Measurements from ENCODE around the gene IGSF3. TPM values are rescaled to one million over a fixed set of nuclear protein-coding genes. Genes with fewer than 3 reads are reported as not detected.

Gene IGSF3
- total RNA-seq, 4 donors from 2014 or later: 48.1 to 59.2 (median 55.6) TPM

DNA sequence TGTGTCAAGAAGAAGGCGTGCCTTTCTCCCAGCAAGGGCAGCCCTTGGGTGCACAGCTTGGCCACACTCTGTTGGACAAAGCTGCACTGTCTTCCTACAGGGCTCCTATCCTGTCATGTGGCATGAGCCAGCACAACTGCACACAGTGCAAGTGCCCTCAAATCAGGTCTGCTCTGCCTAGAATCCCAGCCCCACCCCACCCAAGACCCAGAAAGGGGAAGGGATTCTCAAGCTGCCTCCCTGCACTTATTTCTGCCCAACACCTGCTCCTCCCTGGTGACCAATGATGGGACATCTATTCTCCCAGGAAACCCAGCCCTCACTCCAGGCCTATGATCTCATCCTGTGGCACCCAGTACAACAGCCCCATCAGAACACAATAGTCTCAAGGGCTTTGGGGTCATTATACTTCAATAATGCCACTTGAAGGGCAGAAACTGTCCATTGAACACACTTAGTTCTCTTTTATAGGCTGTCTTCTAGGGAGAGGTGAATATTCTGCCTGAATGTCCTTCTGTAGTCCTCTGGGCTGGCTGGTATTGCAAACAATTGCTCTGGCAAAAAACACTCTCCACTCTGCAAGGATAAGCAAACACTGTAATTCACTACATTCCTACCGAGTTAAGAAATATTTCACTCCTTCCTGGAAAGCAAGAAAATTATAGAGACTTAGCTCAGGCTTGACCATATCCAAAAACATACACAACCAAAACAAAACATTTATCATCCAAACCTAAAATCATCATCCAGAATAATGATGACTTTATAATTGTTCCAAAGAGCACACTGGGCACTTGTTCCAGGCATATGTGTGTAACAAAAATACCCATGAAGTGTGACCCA is 43.1 kb upstream of the IGSF3 start:
- Histone ChIP-seq H3K9me3 (no peaks in the 10 kb centered on the region), H3K4me3 (no peak overlapping the region), H3K4me1 (peaks cover 15% of the 10 kb centered on the region), H3K36me3 (no peaks in the 10 kb centered on the region), H3K27ac (no peak overlapping the region), H3K27me3 (peaks cover 3% of the 10 kb centered on the region)
- DNase-seq (ENCODE audit: low spot score in 2 of 2): no peak
- no peak for TF ChIP-seq POLR2AphosphoS5 (IDR thresholded peaks at IDR 0.05)
- no peak for TF ChIP-seq POLR2A (IDR thresholded peaks at IDR 0.05)
- TF ChIP-seq, protein P1, sequence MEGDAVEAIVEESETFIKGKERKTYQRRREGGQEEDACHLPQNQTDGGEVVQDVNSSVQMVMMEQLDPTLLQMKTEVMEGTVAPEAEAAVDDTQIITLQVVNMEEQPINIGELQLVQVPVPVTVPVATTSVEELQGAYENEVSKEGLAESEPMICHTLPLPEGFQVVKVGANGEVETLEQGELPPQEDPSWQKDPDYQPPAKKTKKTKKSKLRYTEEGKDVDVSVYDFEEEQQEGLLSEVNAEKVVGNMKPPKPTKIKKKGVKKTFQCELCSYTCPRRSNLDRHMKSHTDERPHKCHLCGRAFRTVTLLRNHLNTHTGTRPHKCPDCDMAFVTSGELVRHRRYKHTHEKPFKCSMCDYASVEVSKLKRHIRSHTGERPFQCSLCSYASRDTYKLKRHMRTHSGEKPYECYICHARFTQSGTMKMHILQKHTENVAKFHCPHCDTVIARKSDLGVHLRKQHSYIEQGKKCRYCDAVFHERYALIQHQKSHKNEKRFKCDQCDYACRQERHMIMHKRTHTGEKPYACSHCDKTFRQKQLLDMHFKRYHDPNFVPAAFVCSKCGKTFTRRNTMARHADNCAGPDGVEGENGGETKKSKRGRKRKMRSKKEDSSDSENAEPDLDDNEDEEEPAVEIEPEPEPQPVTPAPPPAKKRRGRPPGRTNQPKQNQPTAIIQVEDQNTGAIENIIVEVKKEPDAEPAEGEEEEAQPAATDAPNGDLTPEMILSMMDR (IDR thresholded peaks at IDR 0.05): no peak
- no peak for TF ChIP-seq EP300 (IDR thresholded peaks at IDR 0.05)
- WGBS: 75% methylated on average over 2 of the region's 2 CpGs

DNA sequence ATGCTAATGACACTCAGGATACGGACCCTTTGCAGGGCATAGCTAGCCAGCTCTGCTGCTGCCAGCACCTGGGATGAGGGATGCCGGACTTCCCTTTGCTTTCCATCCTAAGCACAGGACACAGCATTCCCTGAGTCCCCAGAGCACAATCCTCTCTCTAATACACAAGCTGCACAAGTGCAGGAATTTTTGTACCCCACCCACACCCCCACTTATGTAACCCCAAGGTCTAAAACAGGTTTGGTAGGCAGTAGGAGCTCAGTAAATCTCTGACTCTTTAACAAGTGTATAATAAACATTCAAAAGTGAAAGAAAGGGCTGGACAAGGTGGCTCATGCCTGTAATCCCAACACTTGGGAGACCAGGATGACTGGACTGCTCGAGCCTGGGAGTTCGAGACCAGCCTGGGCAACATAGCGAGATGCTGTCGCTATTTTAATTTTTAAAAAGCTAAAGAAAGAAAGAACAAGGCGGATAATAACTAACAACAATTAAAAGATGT is 42.2 kb upstream of the IGSF3 start:
- WGBS: 87% methylated on average over 7 of the region's 7 CpGs
- Histone ChIP-seq H3K4me3 (no peak overlapping the region), H3K4me1 (peaks cover 15% of the 10 kb centered on the region), H3K9me3 (no peaks in the 10 kb centered on the region), H3K27me3 (peaks cover 3% of the 10 kb centered on the region), H3K36me3 (no peaks in the 10 kb centered on the region), H3K27ac (no peak overlapping the region)
- TF ChIP-seq POLR2A (IDR thresholded peaks at IDR 0.05) (no peak), POLR2AphosphoS5 (IDR thresholded peaks at IDR 0.05) (no peak), EP300 (IDR thresholded peaks at IDR 0.05) (no peak)
- TF ChIP-seq, protein P1 (IDR thresholded peaks at IDR 0.05): no peak
- DNase-seq (ENCODE audit: low spot score in 2 of 2): no peak

DNA sequence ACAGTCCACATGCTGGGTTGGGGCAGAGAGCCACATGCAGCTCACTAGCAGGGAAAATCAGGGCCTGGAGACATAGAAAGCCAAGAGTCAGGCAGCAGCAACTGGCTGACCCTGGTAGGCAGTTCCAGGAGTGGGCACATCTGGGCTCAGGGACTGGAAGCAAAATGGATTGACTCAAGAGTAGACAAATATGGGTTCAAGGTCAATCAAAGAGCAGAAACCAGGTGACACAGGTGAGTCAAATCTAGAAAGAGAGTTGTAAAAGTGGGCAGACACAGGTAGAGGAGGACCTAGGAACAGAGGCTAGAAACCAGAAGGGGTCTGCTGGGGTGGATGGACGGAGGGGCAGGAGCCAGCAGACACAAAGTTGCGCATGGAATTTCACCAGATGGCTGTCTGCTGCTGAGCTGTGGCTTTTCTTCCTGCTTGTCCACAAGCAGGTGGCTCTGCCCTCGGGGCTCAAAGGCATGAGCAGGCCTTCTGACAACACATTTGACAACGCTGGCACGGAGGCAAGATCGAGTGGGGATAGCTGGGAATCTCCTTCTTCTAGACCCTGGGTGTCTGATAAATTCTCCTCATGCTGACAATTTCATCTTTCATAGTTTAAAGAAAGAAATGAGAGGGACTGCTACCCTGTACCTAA is 40.8 kb upstream of the IGSF3 start:
- DNase-seq (ENCODE audit: low spot score in 2 of 2): no peak
- Histone ChIP-seq H3K36me3 (no peaks in the 10 kb centered on the region), H3K4me3 (no peak overlapping the region), H3K27ac (no peak overlapping the region), H3K27me3 (peaks cover 3% of the 10 kb centered on the region), H3K4me1 (peaks cover 15% of the 10 kb centered on the region), H3K9me3 (no peaks in the 10 kb centered on the region)
- no peak for TF ChIP-seq POLR2A (IDR thresholded peaks at IDR 0.05)
- no peak for TF ChIP-seq EP300 (IDR thresholded peaks at IDR 0.05)
- TF ChIP-seq, protein P1 (IDR thresholded peaks at IDR 0.05): no peak
- TF ChIP-seq POLR2AphosphoS5 (IDR thresholded peaks at IDR 0.05): no peak
- 72% methylated on average over 6 of the region's 6 CpGs for WGBS

DNA sequence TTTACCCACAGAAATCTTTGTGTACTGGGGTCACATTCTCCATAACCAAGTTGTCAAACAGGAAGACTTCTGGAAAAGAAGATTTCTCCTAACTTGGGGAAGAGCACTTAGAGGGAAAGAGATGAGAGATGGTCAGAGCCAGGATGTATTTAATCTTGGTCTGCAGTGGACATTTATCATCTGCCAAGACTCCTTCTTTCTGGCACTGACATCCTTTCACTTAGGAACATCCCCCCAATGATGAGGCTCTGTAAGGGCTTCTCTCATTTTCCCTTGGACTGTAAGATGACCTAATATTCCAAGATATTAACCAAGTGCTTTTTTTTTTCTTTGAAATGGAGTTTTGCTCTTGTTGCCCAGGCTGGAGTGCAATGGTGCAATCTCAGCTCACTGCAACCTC is 39.3 kb upstream of the IGSF3 start:
- H3K36me3 ChIP-seq: no peaks in the 10 kb centered on the region
- no peak for DNase-seq (ENCODE audit: low spot score in 2 of 2)

More for the DNA sequence above, 39.3 kb upstream of the IGSF3 start:
- Histone ChIP-seq H3K27me3 (peaks cover 3% of the 10 kb centered on the region), H3K4me3 (no peak overlapping the region), H3K4me1 (peaks cover 15% of the 10 kb centered on the region), H3K27ac (no peak overlapping the region), H3K9me3 (no peaks in the 10 kb centered on the region)
- TF ChIP-seq, protein P1 (IDR thresholded peaks at IDR 0.05): no peak
- no peak for TF ChIP-seq POLR2AphosphoS5 (IDR thresholded peaks at IDR 0.05)
- no peak for TF ChIP-seq EP300 (IDR thresholded peaks at IDR 0.05)

Data from suprapubic skin (tissue), 4 donors.